HEK293 (cell line): ENCODE results near the gene WDR18.

Experiments used
- BCL11B ChIP-seq: fragments of 450-650 bp; formaldehyde crosslinking; IDR thresholded peaks from 2 replicates; pipeline ENCODE4 v1.5.1; 2016; ENCODE audit warnings: low read depth, missing biosample characterization, missing genetic modification characterization
- MZF1 ChIP-seq: fragments of 450-650 bp; formaldehyde crosslinking; IDR thresholded peaks from 2 replicates; pipeline ENCODE4 v1.5.1; 2017; ENCODE audit warnings: missing biosample characterization, missing genetic modification characterization, borderline replicate concordance
- PATZ1 ChIP-seq: fragments of 450-650 bp; formaldehyde crosslinking; IDR thresholded peaks from 2 replicates; pipeline ENCODE4 v1.5.1; 2016; ENCODE audit warnings: missing biosample characterization, missing genetic modification characterization
- PRDM1 ChIP-seq: fragments of 450-650 bp; formaldehyde crosslinking; IDR thresholded peaks from 2 replicates; pipeline ENCODE4; 2016; ENCODE audit warnings: missing biosample characterization, missing genetic modification characterization
- TCF7L2 ChIP-seq: IDR thresholded peaks from 2 replicates; pipeline ENCODE4 v1.6.1; 2011; ENCODE audit warnings: low read depth, mild to moderate bottlenecking, inconsistent platforms, low read length, moderate library complexity, borderline replicate concordance
- WT1 ChIP-seq: fragments of 450-650 bp; formaldehyde crosslinking; IDR thresholded peaks from 2 replicates; pipeline ENCODE4 v1.5.1; 2016; ENCODE audit warnings: missing biosample characterization, missing genetic modification characterization
- ZBTB11 ChIP-seq: fragments of 450-650 bp; formaldehyde crosslinking; conservative IDR thresholded peaks from 2 replicates; pipeline ENCODE4 v1.5.1; 2016; ENCODE audit warnings: low read depth, missing biosample characterization, missing genetic modification characterization
- ZBTB21 ChIP-seq: fragments of 450-650 bp; formaldehyde crosslinking; IDR thresholded peaks from 2 replicates; pipeline ENCODE4 v1.5.1; 2017; ENCODE audit warnings: missing biosample characterization, missing genetic modification characterization
- ZBTB49 ChIP-seq: fragments of 450-650 bp; formaldehyde crosslinking; IDR thresholded peaks from 2 replicates; pipeline ENCODE4 v1.5.1; 2016; ENCODE audit warnings: missing biosample characterization, missing genetic modification characterization, low read depth
- ZFHX2 ChIP-seq: fragments of 450-650 bp; formaldehyde crosslinking; conservative IDR thresholded peaks from 2 replicates; pipeline ENCODE4 v1.5.1; 2016; ENCODE audit warnings: missing biosample characterization, missing genetic modification characterization
- ZFP37 ChIP-seq: fragments of 450-650 bp; formaldehyde crosslinking; IDR thresholded peaks from 2 replicates; pipeline ENCODE4 v1.5.1; 2016; ENCODE audit warnings: missing biosample characterization, missing genetic modification characterization
- ZNF148 ChIP-seq: fragments of 450-650 bp; formaldehyde crosslinking; IDR thresholded peaks from 2 replicates; pipeline ENCODE4 v1.5.0; 2017; ENCODE audit warnings: missing biosample characterization, missing genetic modification characterization, borderline replicate concordance
- ZNF174 ChIP-seq: fragments of 450-650 bp; formaldehyde crosslinking; IDR thresholded peaks from 2 replicates; pipeline ENCODE4 v1.5.0; 2017; ENCODE audit warnings: missing biosample characterization, mild to moderate bottlenecking, missing genetic modification characterization
- ZNF221 ChIP-seq: fragments of 450-650 bp; formaldehyde crosslinking; IDR thresholded peaks from 2 replicates; pipeline ENCODE4 v1.5.1; 2017; ENCODE audit warnings: missing biosample characterization, missing genetic modification characterization, borderline replicate concordance
- ZNF23 ChIP-seq: fragments of 450-650 bp; formaldehyde crosslinking; IDR thresholded peaks from 2 replicates; pipeline ENCODE4 v1.5.1; 2016; ENCODE audit warnings: missing biosample characterization, missing genetic modification characterization, borderline replicate concordance
- ZNF292 ChIP-seq: fragments of 450-650 bp; formaldehyde crosslinking; IDR thresholded peaks from 2 replicates; pipeline ENCODE4 v1.5.1; 2016; ENCODE audit warnings: low read depth, missing biosample characterization, missing genetic modification characterization, borderline replicate concordance
- ZNF394 ChIP-seq: fragments of 450-650 bp; formaldehyde crosslinking; IDR thresholded peaks from 2 replicates; pipeline ENCODE4 v1.5.1; 2016; ENCODE audit warnings: missing biosample characterization, missing genetic modification characterization, mild to moderate bottlenecking, moderate library complexity, borderline replicate concordance
- ZNF449 ChIP-seq: fragments of 450-650 bp; formaldehyde crosslinking; IDR thresholded peaks from 2 replicates; pipeline ENCODE4 v1.5.1; 2017; ENCODE audit warnings: missing biosample characterization, mild to moderate bottlenecking, missing genetic modification characterization, moderate library complexity
- ZNF473 ChIP-seq: fragments of 450-650 bp; formaldehyde crosslinking; IDR thresholded peaks from 2 replicates; pipeline ENCODE4 v1.5.1; 2017; ENCODE audit warnings: missing biosample characterization, missing genetic modification characterization
- ZNF529 ChIP-seq: fragments of 450-650 bp; formaldehyde crosslinking; IDR thresholded peaks from 2 replicates; pipeline ENCODE4 v1.5.1; 2017; ENCODE audit warnings: missing genetic modification characterization, missing biosample characterization; ENCODE audit not compliant: insufficient replicate concordance
- ZNF548 ChIP-seq: fragments of 450-650 bp; formaldehyde crosslinking; IDR thresholded peaks from 2 replicates; pipeline ENCODE4 v1.5.1; 2016; ENCODE audit warnings: missing biosample characterization, missing genetic modification characterization
- ZNF561 ChIP-seq: fragments of 450-650 bp; IDR thresholded peaks from 2 replicates; pipeline ENCODE4 v1.5.1; 2018; ENCODE audit warnings: missing biosample characterization, missing genetic modification characterization, borderline replicate concordance
- ZNF623 ChIP-seq: fragments of 450-650 bp; formaldehyde crosslinking; IDR thresholded peaks from 2 replicates; pipeline ENCODE4 v1.5.1; 2016; ENCODE audit warnings: missing biosample characterization, missing genetic modification characterization
- ZNF664 ChIP-seq: fragments of 450-650 bp; formaldehyde crosslinking; IDR thresholded peaks from 2 replicates; pipeline ENCODE4 v1.5.1; 2016; ENCODE audit warnings: missing biosample characterization, missing genetic modification characterization
- ZSCAN18 ChIP-seq: fragments of 450-650 bp; formaldehyde crosslinking; IDR thresholded peaks from 2 replicates; pipeline ENCODE4 v1.5.1; 2016; ENCODE audit warnings: missing biosample characterization, missing genetic modification characterization

Gene WDR18

GRCh38 chr19:1019980-1020867 lies 36.1 kb downstream of the WDR18 start (continued):
- TF ChIP-seq ZNF561 (tag by site-specific recombination) (no peak), ZFHX2 (tag by site-specific recombination) (no peak), ZNF664 (tag by site-specific recombination) (no peak), BCL11B (tag by site-specific recombination) (peak; percentile 99), ZBTB49 (tag by site-specific recombination) (no peak), ZNF394 (tag by site-specific recombination) (no peak), ZFP37 (tag by site-specific recombination) (0 out of 2 replicates have a peak, but pooled peaks have one; percentile 33), PRDM1 (tag by site-specific recombination) (no peak), PATZ1 (tag by site-specific recombination) (peak; percentile 9; the same call in 1 of the 2 replicates), ZBTB11 (tag by site-specific recombination) (no peak), ZBTB21 (no peak), MZF1 (tag by site-specific recombination) (peak; percentile 51; the same call in 1 of the 2 replicates), ZNF148 (tag by site-specific recombination) (no peak), ZNF623 (no peak), ZNF221 (tag by site-specific recombination) (no peak), TCF7L2 (no peak), ZNF174 (no peak), WT1 (tag by site-specific recombination) (peak; percentile 29; the same call in 1 of the 2 replicates), ZNF23 (tag by site-specific recombination) (no peak), ZNF292 (no peak), ZNF473 (tag by site-specific recombination) (no peak), ZNF449 (tag by site-specific recombination) (no peak), ZNF529 (tag by site-specific recombination) (no peak), ZSCAN18 (tag by site-specific recombination) (no peak), ZNF548 (no peak)
